ENCODE measurements around the gene SLC34A3. TPM values are rescaled to one million over a fixed set of nuclear protein-coding genes. Genes with fewer than 3 reads are reported as not detected.
A peak's percentile ranks its signal among the peaks of the same experiment; 100 is the strongest.
"Not testable (repeated sequence)": the region's sequence is repeated elsewhere in the genome, so short reads cannot be mapped to it uniquely, and the experiment has no call there.

Gene SLC34A3
- total RNA-seq, 1 experiment from 2014 or later: not detected

DNA sequence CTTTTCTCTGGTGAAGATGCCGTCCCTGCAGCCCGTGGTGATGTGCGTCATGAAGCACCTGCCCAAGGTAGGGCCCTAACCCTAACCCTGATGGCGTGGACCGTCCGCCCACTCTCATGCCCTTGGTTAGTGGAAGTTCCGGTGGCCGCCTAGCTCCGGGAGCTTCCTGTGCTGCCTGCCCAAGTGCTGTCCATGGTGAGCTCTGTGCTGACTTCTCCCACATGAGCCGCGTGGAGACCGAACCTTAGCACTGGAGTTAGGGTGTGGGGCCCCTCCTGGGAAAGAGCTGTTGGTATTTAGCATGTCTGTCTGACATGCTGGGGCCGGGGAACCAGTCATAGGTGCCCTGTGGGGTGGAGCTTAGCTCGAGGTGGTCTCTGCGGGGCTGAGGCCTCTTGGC, 25.7 kb downstream of the SLC34A3 start:
- no peaks in the 10 kb centered on the region for H3K9me3 ChIP-seq (ENCODE audit: low read depth, low read length, poor library complexity, severe bottlenecking)
- CTCF ChIA-PET: no interaction called here
- no peak for DNase-seq (ENCODE audit: low spot score)
- H3K27ac ChIP-seq (ENCODE audit: low read depth, low read length, poor library complexity, severe bottlenecking): peak overlapping the region; percentile 79
- no peaks in the 10 kb centered on the region for H3K27me3 ChIP-seq (replicated peaks; ENCODE audit: insufficient read depth, low read depth, low read length, poor library complexity)
- intact Hi-C loops (cut with micrococcal nuclease; ENCODE audit: unreplicated experiment): no loop called here
- peak overlapping the region; percentile 88 for H3K4me3 ChIP-seq (ENCODE audit: low read depth, low read length, poor library complexity, severe bottlenecking)
- H3K36me3 ChIP-seq (ENCODE audit: insufficient read depth, low read length, poor library complexity, severe bottlenecking): peaks cover 16% of the 10 kb centered on the region
- TF ChIP-seq, protein P1, sequence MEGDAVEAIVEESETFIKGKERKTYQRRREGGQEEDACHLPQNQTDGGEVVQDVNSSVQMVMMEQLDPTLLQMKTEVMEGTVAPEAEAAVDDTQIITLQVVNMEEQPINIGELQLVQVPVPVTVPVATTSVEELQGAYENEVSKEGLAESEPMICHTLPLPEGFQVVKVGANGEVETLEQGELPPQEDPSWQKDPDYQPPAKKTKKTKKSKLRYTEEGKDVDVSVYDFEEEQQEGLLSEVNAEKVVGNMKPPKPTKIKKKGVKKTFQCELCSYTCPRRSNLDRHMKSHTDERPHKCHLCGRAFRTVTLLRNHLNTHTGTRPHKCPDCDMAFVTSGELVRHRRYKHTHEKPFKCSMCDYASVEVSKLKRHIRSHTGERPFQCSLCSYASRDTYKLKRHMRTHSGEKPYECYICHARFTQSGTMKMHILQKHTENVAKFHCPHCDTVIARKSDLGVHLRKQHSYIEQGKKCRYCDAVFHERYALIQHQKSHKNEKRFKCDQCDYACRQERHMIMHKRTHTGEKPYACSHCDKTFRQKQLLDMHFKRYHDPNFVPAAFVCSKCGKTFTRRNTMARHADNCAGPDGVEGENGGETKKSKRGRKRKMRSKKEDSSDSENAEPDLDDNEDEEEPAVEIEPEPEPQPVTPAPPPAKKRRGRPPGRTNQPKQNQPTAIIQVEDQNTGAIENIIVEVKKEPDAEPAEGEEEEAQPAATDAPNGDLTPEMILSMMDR (conservative IDR thresholded peaks at IDR 0.05; ENCODE audit: low read depth, low read length): no peak
- no peak for TF ChIP-seq EZH2 (IDR thresholded peaks at IDR 0.05; ENCODE audit: borderline replicate concordance, low read depth, low read length, poor library complexity, severe bottlenecking)
- POLR2A ChIA-PET (ENCODE audit: low non-redundant PET): no interaction called here
- BruUV-seq (replicated peaks): no TSS peak
- H3K4me1 ChIP-seq (ENCODE audit: insufficient read depth, low read length, poor library complexity, severe bottlenecking): peaks cover 15% of the 10 kb centered on the region

DNA sequence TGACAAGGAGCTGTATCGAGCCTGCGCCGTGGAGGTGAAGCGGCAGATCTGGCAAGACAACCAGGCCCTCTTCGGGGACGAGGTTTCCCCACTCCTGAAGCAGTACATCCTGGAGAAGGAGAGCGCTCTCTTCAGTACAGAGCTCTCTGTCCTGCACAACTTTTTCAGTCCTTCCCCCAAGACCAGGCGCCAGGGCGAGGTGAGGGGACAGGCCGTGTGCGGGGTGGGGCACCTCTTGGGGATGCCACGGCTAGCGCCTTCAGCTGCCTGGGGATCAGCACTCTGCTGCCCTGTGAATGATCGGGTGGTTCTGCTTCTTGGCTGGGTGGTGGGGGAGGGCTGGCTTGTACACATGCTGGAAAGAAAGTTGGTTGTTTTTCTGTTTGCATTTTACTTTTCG, 26.2 kb downstream of the SLC34A3 start:
- intact Hi-C loops (cut with micrococcal nuclease; ENCODE audit: unreplicated experiment): no loop called here
- TF ChIP-seq EZH2 (IDR thresholded peaks at IDR 0.05; ENCODE audit: borderline replicate concordance, low read depth, low read length, poor library complexity, severe bottlenecking): no peak
- TF ChIP-seq, protein P1 (conservative IDR thresholded peaks at IDR 0.05; ENCODE audit: low read depth, low read length): no peak

GRCh38 chr9:137262173-137262908, 31.6 kb downstream of the SLC34A3 start:
- intact Hi-C loops (cut with micrococcal nuclease; ENCODE audit: unreplicated experiment); H3K27me3 ChIP-seq (replicated peaks; ENCODE audit: insufficient read depth, low read depth, low read length, poor library complexity); H3K9me3 ChIP-seq (ENCODE audit: low read depth, low read length, poor library complexity, severe bottlenecking); BruUV-seq (replicated peaks); H3K27ac ChIP-seq (ENCODE audit: low read depth, low read length, poor library complexity, severe bottlenecking); POLR2A ChIA-PET (ENCODE audit: low non-redundant PET); H3K4me1 ChIP-seq (ENCODE audit: insufficient read depth, low read length, poor library complexity, severe bottlenecking); H3K4me3 ChIP-seq (ENCODE audit: low read depth, low read length, poor library complexity, severe bottlenecking): not testable (repeated sequence)
- DNase-seq (ENCODE audit: low spot score): peak; percentile 62
- TF ChIP-seq, protein P1 (conservative IDR thresholded peaks at IDR 0.05; ENCODE audit: low read depth, low read length): peak; percentile 43
- CTCF ChIA-PET: interaction anchor here (0.9 kb wide), 1 partner anchor 26 kb away, joined by 4 read pairs; no protein-coding TSS in a partner anchor
- H3K36me3 ChIP-seq (ENCODE audit: insufficient read depth, low read length, poor library complexity, severe bottlenecking): peaks cover 29% of the 10 kb centered on the region

More for the DNA sequence above, 26.2 kb downstream of the SLC34A3 start:
- Histone ChIP-seq H3K27ac (ENCODE audit: low read depth, low read length, poor library complexity, severe bottlenecking) (no peak overlapping the region), H3K36me3 (ENCODE audit: insufficient read depth, low read length, poor library complexity, severe bottlenecking) (peaks cover 16% of the 10 kb centered on the region), H3K4me1 (ENCODE audit: insufficient read depth, low read length, poor library complexity, severe bottlenecking) (peaks cover 15% of the 10 kb centered on the region), H3K27me3 (replicated peaks; ENCODE audit: insufficient read depth, low read depth, low read length, poor library complexity) (no peaks in the 10 kb centered on the region), H3K4me3 (ENCODE audit: low read depth, low read length, poor library complexity, severe bottlenecking) (peak overlapping the region; percentile 88), H3K9me3 (ENCODE audit: low read depth, low read length, poor library complexity, severe bottlenecking) (no peaks in the 10 kb centered on the region)
- no peak for DNase-seq (ENCODE audit: low spot score)
- POLR2A ChIA-PET (ENCODE audit: low non-redundant PET): no interaction called here
- no TSS peak for BruUV-seq (replicated peaks)
- CTCF ChIA-PET: no interaction called here

All from A673 (cell line).